WTC11 (cell line): Measurements from ENCODE around the gene SNX20. TPM values are rescaled to one million over a fixed set of nuclear protein-coding genes. Genes with fewer than 3 reads are reported as not detected.

Experiments
- ATAC-seq: fragments of 200-7000 bp; cut with Tn5 transposase; 2 replicates; pipeline ENCODE4 v1.10.0; 2021; ENCODE audit warnings: mild to moderate bottlenecking, moderate library complexity
- CTCF ChIA-PET: fragments of 300-600 bp; sonication (Branson Sonifier 250); formaldehyde crosslinking; loops from one replicate; lab custom pipeline; 2021; ENCODE audit warnings: antibody characterized with exemption; lab: Charles Lee
- POLR2A ChIA-PET: fragments of 350-600 bp; sonication (Branson Sonifier 250); formaldehyde crosslinking; loops from one replicate; lab custom pipeline; 2021; ENCODE audit warnings: antibody characterized with exemption; lab: Charles Lee
- DNase-seq: peaks from one replicate; pipeline ENCODE4 v3.0.0; 2021; ENCODE audit warnings: low spot score
- H3K27ac Mint-ChIP-seq: 2 replicates; pipeline ENCODE4 v1.8.0; 2021; ENCODE audit warnings: mixed read lengths
- H3K27me3 Mint-ChIP-seq: 2 replicates; pipeline ENCODE4 v1.8.0; 2021; ENCODE audit warnings: low read depth, mild to moderate bottlenecking, moderate library complexity, mixed read lengths
- H3K36me3 Mint-ChIP-seq: 2 replicates; pipeline ENCODE4 v1.8.0; 2021; ENCODE audit warnings: mixed read lengths
- H3K4me1 Mint-ChIP-seq: 2 replicates; pipeline ENCODE4 v1.8.0; 2022; ENCODE audit warnings: mixed read lengths
- H3K4me3 Mint-ChIP-seq: 2 replicates; pipeline ENCODE4 v1.8.0; 2021; ENCODE audit warnings: mild to moderate bottlenecking, moderate library complexity, mixed read lengths
- H3K9me3 Mint-ChIP-seq: 2 replicates; pipeline ENCODE4 v1.8.0; 2021; ENCODE audit warnings: mixed read lengths
- ATF1 ChIP-seq: sonication (generic); formaldehyde crosslinking; IDR thresholded peaks from 2 replicates; pipeline ENCODE4 v1.8.1; 2023; ENCODE audit warnings: mild to moderate bottlenecking, moderate library complexity, missing genetic modification reagents
- ATF6 ChIP-seq: sonication (generic); formaldehyde crosslinking; IDR thresholded peaks from 2 replicates; pipeline ENCODE4 v1.8.1; 2023; ENCODE audit warnings: mild to moderate bottlenecking, missing genetic modification reagents
- CREM ChIP-seq: sonication (generic); formaldehyde crosslinking; IDR thresholded peaks from 2 replicates; pipeline ENCODE4 v1.8.1; 2022; ENCODE audit warnings: mild to moderate bottlenecking, missing genetic modification reagents, moderate library complexity
- ETV6 ChIP-seq: sonication (generic); formaldehyde crosslinking; IDR thresholded peaks from 2 replicates; pipeline ENCODE4 v1.8.1; 2022; ENCODE audit warnings: mild to moderate bottlenecking, missing genetic modification reagents
- FOXK1 ChIP-seq: sonication (generic); formaldehyde crosslinking; IDR thresholded peaks from 2 replicates; pipeline ENCODE4 v1.8.0; 2022; ENCODE audit warnings: mild to moderate bottlenecking, moderate library complexity, missing genetic modification reagents
- FOXP4 ChIP-seq: sonication (generic); formaldehyde crosslinking; IDR thresholded peaks from 2 replicates; pipeline ENCODE4 v1.8.0; 2022; ENCODE audit warnings: mild to moderate bottlenecking, missing genetic modification reagents
- GABPB1 ChIP-seq: sonication (generic); formaldehyde crosslinking; IDR thresholded peaks from 2 replicates; pipeline ENCODE4 v1.8.1; 2023; ENCODE audit warnings: mild to moderate bottlenecking, missing genetic modification reagents
- GTF2I ChIP-seq: fragments of 250-450 bp; sonication (Bioruptor Pico); conservative IDR thresholded peaks from 2 replicates; pipeline ENCODE4 v1.4.0; 2021; ENCODE audit warnings: mild to moderate bottlenecking
- JAZF1 ChIP-seq: fragments of 250-450 bp; sonication (Bioruptor Pico); IDR thresholded peaks from 2 replicates; pipeline ENCODE4 v1.9.0; 2021; ENCODE audit warnings: moderate library complexity, mild to moderate bottlenecking, inconsistent platforms
- MYBL2 ChIP-seq: sonication (generic); formaldehyde crosslinking; IDR thresholded peaks from 2 replicates; pipeline ENCODE4 v1.8.1; 2023; ENCODE audit warnings: mild to moderate bottlenecking, moderate library complexity, missing genetic modification reagents
- NFATC4 ChIP-seq: fragments of 250-450 bp; sonication (Bioruptor Pico); IDR thresholded peaks from 2 replicates; pipeline ENCODE4 v1.9.0; 2021; ENCODE audit warnings: mild to moderate bottlenecking
- NR3C1 ChIP-seq: sonication (generic); formaldehyde crosslinking; conservative IDR thresholded peaks from 2 replicates; pipeline ENCODE4 v1.8.1; 2023; ENCODE audit warnings: low read depth, mild to moderate bottlenecking, missing genetic modification reagents
- PRRX2 ChIP-seq: fragments of 250-450 bp; sonication (Bioruptor Pico); IDR thresholded peaks from 2 replicates; pipeline ENCODE4 v1.8.0; 2021; ENCODE audit warnings: mild to moderate bottlenecking
- RELA ChIP-seq: sonication (generic); formaldehyde crosslinking; IDR thresholded peaks from 2 replicates; pipeline ENCODE4 v1.8.1; 2022; ENCODE audit warnings: missing genetic modification reagents, mild to moderate bottlenecking, borderline replicate concordance
- SMAD3 ChIP-seq: sonication (generic); formaldehyde crosslinking; IDR thresholded peaks from 2 replicates; pipeline ENCODE4 v1.8.0; 2022; ENCODE audit warnings: missing genetic modification reagents, mild to moderate bottlenecking, borderline replicate concordance
- SMAD4 ChIP-seq: sonication (generic); formaldehyde crosslinking; IDR thresholded peaks from 2 replicates; pipeline ENCODE4 v1.8.0; 2022; ENCODE audit warnings: mild to moderate bottlenecking, missing genetic modification reagents
- SOX15 ChIP-seq: fragments of 250-450 bp; sonication (Bioruptor Pico); IDR thresholded peaks from 2 replicates; pipeline ENCODE4 v1.9.0; 2021; ENCODE audit warnings: mild to moderate bottlenecking
- STAT6 ChIP-seq: sonication (generic); formaldehyde crosslinking; conservative IDR thresholded peaks from 2 replicates; pipeline ENCODE4 v1.8.1; 2023; ENCODE audit warnings: mild to moderate bottlenecking, low read depth, missing genetic modification reagents, moderate library complexity
- TCF7 ChIP-seq: sonication (generic); formaldehyde crosslinking; IDR thresholded peaks from 2 replicates; pipeline ENCODE4 v1.8.0; 2022; ENCODE audit warnings: mild to moderate bottlenecking, low read depth, missing genetic modification reagents, moderate library complexity
- TP53 ChIP-seq: sonication (generic); formaldehyde crosslinking; IDR thresholded peaks from 2 replicates; pipeline ENCODE4 v1.8.1; 2023; ENCODE audit warnings: mild to moderate bottlenecking, missing genetic modification reagents
- ZBTB21 ChIP-seq: sonication (generic); formaldehyde crosslinking; IDR thresholded peaks from 2 replicates; pipeline ENCODE4 v1.8.1; 2023; ENCODE audit warnings: mild to moderate bottlenecking, missing genetic modification reagents, borderline replicate concordance
- ZNF219 ChIP-seq: sonication (generic); formaldehyde crosslinking; IDR thresholded peaks from 2 replicates; pipeline ENCODE4 v1.8.0; 2023; ENCODE audit warnings: missing genetic modification reagents, mild to moderate bottlenecking, borderline replicate concordance
- ZNF232 ChIP-seq: sonication (generic); formaldehyde crosslinking; IDR thresholded peaks from 2 replicates; pipeline ENCODE4 v1.8.0; 2022; ENCODE audit warnings: mild to moderate bottlenecking, missing genetic modification reagents
- ZNF317 ChIP-seq: sonication (generic); formaldehyde crosslinking; IDR thresholded peaks from 2 replicates; pipeline ENCODE4 v1.8.1; 2023; ENCODE audit warnings: low read depth, mild to moderate bottlenecking, moderate library complexity, missing genetic modification reagents, borderline replicate concordance
- total RNA-seq: library from RNA; stranded (reverse); gene quantifications from 3 replicates; pipeline ENCODE4 v1.2.3, GENCODE V29; 2021
- TF ChIP-seq, protein P1 (sequence below): sonication (generic); formaldehyde crosslinking; IDR thresholded peaks from 2 replicates; pipeline ENCODE4 v1.8.1; 2023; ENCODE audit warnings: mild to moderate bottlenecking, missing genetic modification reagents, moderate library complexity

The SNX20 gene
- total RNA-seq, 1 experiment from 2014 or later: not detected

GRCh38 chr16:50711862-50712559 lies 30.9 kb upstream of the SNX20 start:
- no peak overlapping the region for H3K4me3 Mint-ChIP-seq
- H3K27me3 Mint-ChIP-seq: no peaks in the 10 kb centered on the region; the same call in 1 of the 2 replicates
- ChIA-PET CTCF (interaction anchor here (2.8 kb wide), 1 partner anchor 94 kb away, joined by 11 read pairs; no protein-coding TSS in a partner anchor), POLR2A (no interaction called here)
- DNase-seq (no peak), ATAC-seq (no peak)
- no peak for TF ChIP-seq SMAD4
- no peak for TF ChIP-seq NR3C1 (CRISPR knock-in tag)
- TF ChIP-seq JAZF1: no peak
- TF ChIP-seq GTF2I (CRISPR knock-in tag): no peak
- TF ChIP-seq RELA (CRISPR knock-in tag): no peak
- no peak for TF ChIP-seq FOXK1
- TF ChIP-seq ETV6: no peak
- TF ChIP-seq ZNF317: no peak
- no peak for TF ChIP-seq NFATC4 (CRISPR knock-in tag)
- no peak for TF ChIP-seq GABPB1 (CRISPR knock-in tag)
- no peak for TF ChIP-seq STAT6 (CRISPR knock-in tag)
- TF ChIP-seq ZNF232 (CRISPR knock-in tag): no peak
- no peak for TF ChIP-seq PRRX2 (CRISPR knock-in tag)
- TF ChIP-seq TP53: no peak
- TF ChIP-seq TCF7 (CRISPR knock-in tag): no peak
- no peaks in the 10 kb centered on the region for H3K9me3 Mint-ChIP-seq
- no peaks in the 10 kb centered on the region for H3K36me3 Mint-ChIP-seq
- no peak overlapping the region for H3K27ac Mint-ChIP-seq
- H3K4me1 Mint-ChIP-seq: peaks cover 3% of the 10 kb centered on the region; the same call in 1 of the 2 replicates

DNA sequence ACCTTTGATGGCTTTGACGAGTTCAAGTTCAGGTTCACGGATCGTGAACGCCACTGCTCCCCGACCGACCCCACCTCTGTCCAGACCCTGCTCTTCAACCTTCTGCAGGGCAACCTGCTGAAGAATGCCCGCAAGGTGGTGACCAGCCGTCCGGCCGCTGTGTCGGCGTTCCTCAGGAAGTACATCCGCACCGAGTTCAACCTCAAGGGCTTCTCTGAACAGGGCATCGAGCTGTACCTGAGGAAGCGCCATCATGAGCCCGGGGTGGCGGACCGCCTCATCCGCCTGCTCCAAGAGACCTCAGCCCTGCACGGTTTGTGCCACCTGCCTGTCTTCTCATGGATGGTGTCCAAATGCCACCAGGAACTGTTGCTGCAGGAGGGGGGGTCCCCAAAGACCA lies 29.9 kb upstream of the SNX20 start:
- TF ChIP-seq MYBL2 (no peak), STAT6 (CRISPR knock-in tag) (no peak), SMAD3 (no peak), ZBTB21 (CRISPR knock-in tag) (no peak), NR3C1 (CRISPR knock-in tag) (no peak), GTF2I (CRISPR knock-in tag) (no peak), ZNF219 (CRISPR knock-in tag) (no peak), FOXP4 (no peak), GABPB1 (CRISPR knock-in tag) (no peak), SOX15 (no peak), CREM (CRISPR knock-in tag) (no peak), ATF1 (no peak), ATF6 (no peak)
- TF ChIP-seq, protein P1, sequence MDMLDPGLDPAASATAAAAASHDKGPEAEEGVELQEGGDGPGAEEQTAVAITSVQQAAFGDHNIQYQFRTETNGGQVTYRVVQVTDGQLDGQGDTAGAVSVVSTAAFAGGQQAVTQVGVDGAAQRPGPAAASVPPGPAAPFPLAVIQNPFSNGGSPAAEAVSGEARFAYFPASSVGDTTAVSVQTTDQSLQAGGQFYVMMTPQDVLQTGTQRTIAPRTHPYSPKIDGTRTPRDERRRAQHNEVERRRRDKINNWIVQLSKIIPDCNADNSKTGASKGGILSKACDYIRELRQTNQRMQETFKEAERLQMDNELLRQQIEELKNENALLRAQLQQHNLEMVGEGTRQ (CRISPR knock-in tag): no peak
- H3K27me3 Mint-ChIP-seq: no peaks in the 10 kb centered on the region; the same call in 1 of the 2 replicates
- CTCF ChIA-PET: interaction anchor here (1.9 kb wide), 1 partner anchor 46 kb away, joined by 5 read pairs; no protein-coding TSS in a partner anchor
- H3K36me3 Mint-ChIP-seq: no peaks in the 10 kb centered on the region
- H3K9me3 Mint-ChIP-seq: no peaks in the 10 kb centered on the region
- ATAC-seq: no peak
- no peak for DNase-seq
- H3K4me1 Mint-ChIP-seq: peaks cover 3% of the 10 kb centered on the region; the same call in 1 of the 2 replicates
- POLR2A ChIA-PET: interaction anchor here (0.5 kb wide), 1 partner anchor 398 kb away, joined by 3 read pairs; no protein-coding TSS in a partner anchor
- H3K27ac Mint-ChIP-seq: no peak overlapping the region
- no peak overlapping the region for H3K4me3 Mint-ChIP-seq
